B cell (primary cell): ENCODE measurements around the gene MAU2. TPM values are rescaled to one million over a fixed set of nuclear protein-coding genes. Genes with fewer than 3 reads are reported as not detected.

Experiments used
- ATAC-seq: fragments of 200-7000 bp; cut with Tn5 transposase; one replicate; pipeline ENCODE4 v1.10.0; 2021; ENCODE audit warnings: low read depth, mild to moderate bottlenecking, moderate number of reproducible peaks, moderate library complexity
- CTCF ChIA-PET: fragments of 350-600 bp; sonication (Branson Sonifier 250); formaldehyde crosslinking; loops from one replicate; lab custom pipeline; 2021; ENCODE audit warnings: antibody characterized with exemption, inconsistent platforms; lab: Charles Lee
- POLR2A ChIA-PET: fragments of 350-600 bp; sonication (Branson Sonifier 250); formaldehyde crosslinking; loops from one replicate; lab custom pipeline; 2021; ENCODE audit warnings: antibody characterized with exemption; lab: Charles Lee
- DNase-seq: peaks from one replicate; pipeline ENCODE4 v3.0.0; 2013
- H2AFZ ChIP-seq: 2 replicates; pipeline ENCODE4 v1.6.1; 2012; ENCODE audit warnings: mild to moderate bottlenecking, low read depth, low read length; ENCODE audit not compliant: insufficient read depth, poor library complexity, severe bottlenecking
- H3K27ac ChIP-seq, 2 donors: 1 replicate in 1 of 2; 2 replicates in 1 of 2; pipeline ENCODE4 v1.5.1; 2012 to 2013; ENCODE audit warnings: low read length in 2 of 2, mild to moderate bottlenecking in 2 of 2, moderate library complexity in 1 of 2
- H3K27me3 ChIP-seq, 4 experiments: fragments of 200-600 bp in 1 of 4; sonication (generic) in 1 of 4; replicated peaks in 1 of 4; 1 replicate in 2 of 4; 2 replicates in 2 of 4; pipeline versions ENCODE4 v1.6.1 to v1.7.0; 2013 to 2016; ENCODE audit warnings: low read length in 3 of 4, mild to moderate bottlenecking in 2 of 4, mixed read lengths in 1 of 4, moderate library complexity in 1 of 4; ENCODE audit not compliant: insufficient read depth in 4 of 4, control insufficient read depth in 3 of 4; ENCODE audit errors: control extremely low read depth in 1 of 4
- H3K36me3 ChIP-seq, 2 experiments: replicated peaks in 1 of 2; 1 replicate in 1 of 2; 2 replicates in 1 of 2; pipeline versions ENCODE4 v1.6.1 to v1.7.1; 2013; ENCODE audit warnings: low read length in 1 of 2; ENCODE audit not compliant: insufficient read depth in 2 of 2, control insufficient read depth in 1 of 2; ENCODE audit errors: control extremely low read depth in 1 of 2, extremely low read depth in 1 of 2
- H3K4me1 ChIP-seq, 2 donors: fragments of 200-600 bp in 1 of 2; sonication (generic) in 1 of 2; 1 replicate in 1 of 2; 2 replicates in 1 of 2; pipeline versions ENCODE4 v1.5.1 to v1.6.1; 2013 to 2017; ENCODE audit warnings: low read length in 2 of 2; ENCODE audit not compliant: control insufficient read depth in 2 of 2, insufficient read depth in 2 of 2
- H3K4me2 ChIP-seq: replicated peaks from 2 replicates; pipeline ENCODE3; 2012; ENCODE audit warnings: mild to moderate bottlenecking, low read depth, low read length; ENCODE audit not compliant: poor library complexity, severe bottlenecking
- H3K4me3 ChIP-seq, 5 experiments: fragments of 200-600 bp in 1 of 5; sonication (generic) in 1 of 5; 1 replicate in 3 of 5; 2 replicates in 2 of 5; pipeline versions ENCODE4 v1.5.1 to v1.7.0; 2011 to 2016; ENCODE audit warnings: low read length in 4 of 5, mild to moderate bottlenecking in 4 of 5, low read depth in 2 of 5, control low read depth in 1 of 5, moderate library complexity in 1 of 5; ENCODE audit not compliant: insufficient read depth in 1 of 5; ENCODE audit errors: control extremely low read depth in 1 of 5, extremely low read depth in 1 of 5
- H3K79me2 ChIP-seq: fragments of 200-600 bp; sonication (generic); one replicate; pipeline ENCODE4 v1.6.0; 2016; ENCODE audit warnings: low read length; ENCODE audit not compliant: control insufficient read depth, insufficient read depth
- H3K9ac ChIP-seq: fragments of 200-600 bp; sonication (generic); 2 replicates; pipeline ENCODE4 v1.6.1; 2017; ENCODE audit warnings: mild to moderate bottlenecking, low read length, moderate library complexity
- H3K9me3 ChIP-seq, 3 donors: one replicate each; pipeline versions ENCODE4 v1.6.1 to v1.7.1; 2013; ENCODE audit warnings: low read length in 2 of 3; ENCODE audit not compliant: control insufficient read depth in 2 of 3, insufficient read depth in 1 of 3; ENCODE audit errors: control extremely low read depth in 1 of 3
- H4K20me1 ChIP-seq: 2 replicates; pipeline ENCODE4 v1.6.0; 2012; ENCODE audit warnings: mild to moderate bottlenecking, low read length; ENCODE audit not compliant: insufficient read depth, control insufficient read depth, poor library complexity, severe bottlenecking
- H3K27ac Mint-ChIP-seq: one replicate; pipeline ENCODE4 v1.8.0; 2021; ENCODE audit warnings: mixed read lengths
- H3K27me3 Mint-ChIP-seq: one replicate; pipeline ENCODE4 v1.8.0; 2021; ENCODE audit warnings: mixed read lengths
- H3K4me1 Mint-ChIP-seq: one replicate; pipeline ENCODE4 v1.8.0; 2021; ENCODE audit warnings: mixed read lengths
- H3K4me3 Mint-ChIP-seq: one replicate; pipeline ENCODE4 v1.8.0; 2021; ENCODE audit warnings: mixed read lengths
- H3K9me3 Mint-ChIP-seq: one replicate; pipeline ENCODE4 v1.8.0; 2022; ENCODE audit warnings: mixed read lengths; ENCODE audit not compliant: insufficient read depth
- EZH2 ChIP-seq: IDR thresholded peaks from 2 replicates; pipeline ENCODE4 v1.6.1; 2012; ENCODE audit warnings: borderline replicate concordance, low read depth, mild to moderate bottlenecking, moderate library complexity, low read length; ENCODE audit not compliant: insufficient read depth, poor library complexity, severe bottlenecking
- WGBS: methylation state at CpG from one replicate; pipeline ENCODE4 v1.1.5; 2013; ENCODE audit warnings: missing lambda C conversion rate; ENCODE audit not compliant: insufficient coverage; 5-methylcytosine and 5-hydroxymethylcytosine counted together
- intact Hi-C: fragments of 100-400 bp; cut with micrococcal nuclease; formaldehyde crosslinking; loops from one replicate; pipeline ENCODE4 v1.10.0; 2022
- polyA plus RNA-seq: library from polyadenylated mRNA; depleted of rRNA; stranded (reverse); fragments of >200 nt; gene quantifications from 2 replicates; pipeline ENCODE4 v1.2.3, GENCODE V29; 2012
- total RNA-seq, 2 donors: library from RNA; stranded (reverse); fragments of 120-200 nt in 1 of 2; gene quantifications; 1 replicate in 1 of 2; 2 replicates in 1 of 2; pipeline versions ENCODE4 v1.2.3 to v1.2.4, GENCODE V29; 2013 to 2022
- TF ChIP-seq, protein P1 (sequence below): fragments of 200-600 bp; IDR thresholded peaks from one replicate; pipeline ENCODE4 v1.8.0; 2022; ENCODE audit warnings: antibody characterized with exemption, mild to moderate bottlenecking

Gene MAU2
- total and polyA plus RNA-seq, 2 donors (not counting 1 experiment from before 2014, with no cell fraction given) = 87.7 to 199 TPM

DNA sequence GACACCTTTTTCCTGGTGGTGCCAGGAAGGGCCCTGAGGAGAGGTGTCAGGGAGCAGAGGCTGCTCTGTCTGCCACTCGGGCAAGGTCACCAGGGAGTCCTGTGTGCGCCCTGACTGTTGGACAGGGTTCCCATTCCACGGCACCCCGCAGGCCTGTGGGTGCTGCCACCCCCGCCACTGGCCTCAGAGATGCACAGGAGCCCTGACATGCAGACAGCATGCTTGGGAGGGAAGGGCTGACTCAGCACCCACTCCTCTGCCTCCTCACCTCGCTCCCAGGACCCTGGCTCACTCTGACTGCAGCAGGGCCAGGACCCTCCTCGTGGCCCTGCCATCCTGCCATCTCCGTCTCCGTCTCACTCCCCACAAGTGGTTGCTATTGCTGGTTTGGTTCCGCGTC lies 25.3 kb downstream of the MAU2 start:
- ATAC-seq (no peak), DNase-seq (no peak)
- Histone ChIP-seq H4K20me1 (no peaks in the 10 kb centered on the region), H3K4me3 (no peak overlapping the region), H3K36me3 (peaks cover 0 to 88% of the 10 kb centered on the region in 2 experiments), H3K27me3 (no peaks in the 10 kb centered on the region), H3K27ac (no peak overlapping the region), H3K4me1 (no peaks in the 10 kb centered on the region), H2AFZ (no peak overlapping the region), H3K9ac (no peak overlapping the region), H3K4me2 (no peak overlapping the region), H3K9me3 (no peaks in the 10 kb centered on the region), H3K79me2 (peaks cover 7% of the 10 kb centered on the region)
- intact Hi-C loops = no loop called here
- Mint-ChIP-seq H3K4me1 (no peaks in the 10 kb centered on the region), H3K9me3 (no peaks in the 10 kb centered on the region), H3K27me3 (no peaks in the 10 kb centered on the region), H3K27ac (no peak overlapping the region), H3K4me3 (no peak overlapping the region)
- WGBS = over 99% methylated on average over 11 of the region's 11 CpGs
- POLR2A ChIA-PET = no interaction called here
- no peak for TF ChIP-seq EZH2
- TF ChIP-seq, protein P1, sequence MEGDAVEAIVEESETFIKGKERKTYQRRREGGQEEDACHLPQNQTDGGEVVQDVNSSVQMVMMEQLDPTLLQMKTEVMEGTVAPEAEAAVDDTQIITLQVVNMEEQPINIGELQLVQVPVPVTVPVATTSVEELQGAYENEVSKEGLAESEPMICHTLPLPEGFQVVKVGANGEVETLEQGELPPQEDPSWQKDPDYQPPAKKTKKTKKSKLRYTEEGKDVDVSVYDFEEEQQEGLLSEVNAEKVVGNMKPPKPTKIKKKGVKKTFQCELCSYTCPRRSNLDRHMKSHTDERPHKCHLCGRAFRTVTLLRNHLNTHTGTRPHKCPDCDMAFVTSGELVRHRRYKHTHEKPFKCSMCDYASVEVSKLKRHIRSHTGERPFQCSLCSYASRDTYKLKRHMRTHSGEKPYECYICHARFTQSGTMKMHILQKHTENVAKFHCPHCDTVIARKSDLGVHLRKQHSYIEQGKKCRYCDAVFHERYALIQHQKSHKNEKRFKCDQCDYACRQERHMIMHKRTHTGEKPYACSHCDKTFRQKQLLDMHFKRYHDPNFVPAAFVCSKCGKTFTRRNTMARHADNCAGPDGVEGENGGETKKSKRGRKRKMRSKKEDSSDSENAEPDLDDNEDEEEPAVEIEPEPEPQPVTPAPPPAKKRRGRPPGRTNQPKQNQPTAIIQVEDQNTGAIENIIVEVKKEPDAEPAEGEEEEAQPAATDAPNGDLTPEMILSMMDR = no peak
- CTCF ChIA-PET = interaction anchor here (1.8 kb wide), 1 partner anchor 18 kb away, joined by 4 read pairs; no protein-coding TSS in a partner anchor

DNA sequence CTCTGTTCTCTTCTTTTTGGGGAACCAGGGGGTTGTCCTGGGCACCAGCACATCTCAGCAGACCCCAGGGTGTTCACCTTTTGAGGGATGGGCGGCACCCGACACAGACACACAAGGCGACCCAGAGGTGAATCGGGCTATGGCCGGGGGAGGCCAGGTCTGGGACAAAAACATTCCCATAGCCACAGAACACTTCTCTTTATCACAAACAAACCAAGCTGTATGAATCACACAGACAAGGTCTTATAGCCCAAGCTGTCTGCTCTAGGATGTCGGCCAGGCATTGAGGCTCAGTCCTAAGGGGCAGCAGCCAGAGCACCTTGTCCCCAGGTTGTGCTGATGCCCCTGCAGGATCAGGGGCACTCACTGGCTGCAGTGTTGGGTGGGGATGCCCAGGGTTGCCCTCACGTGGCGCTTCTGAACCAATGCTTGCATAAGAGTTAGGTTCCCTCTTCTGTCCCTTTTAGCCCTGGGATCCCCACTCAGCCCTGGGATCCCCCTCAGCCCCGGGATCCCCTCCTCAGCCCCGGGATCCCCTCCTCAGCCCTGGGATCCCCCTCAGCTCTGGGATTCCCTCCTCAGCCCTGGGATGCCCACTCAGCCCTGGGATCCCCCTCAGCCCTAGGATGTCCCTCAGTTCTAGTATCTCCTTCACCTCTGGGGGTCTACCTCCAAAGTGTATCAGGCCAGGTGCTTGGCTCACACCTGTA lies 26.9 kb downstream of the MAU2 start:
- WGBS = 90% methylated on average over 10 of the region's 10 CpGs
- H3K4me2 ChIP-seq = no peak overlapping the region
- H3K4me1 ChIP-seq = no peaks in the 10 kb centered on the region
- no peaks in the 10 kb centered on the region for H4K20me1 ChIP-seq
- Mint-ChIP-seq H3K27me3 (no peaks in the 10 kb centered on the region), H3K4me3 (no peak overlapping the region), H3K4me1 (no peaks in the 10 kb centered on the region), H3K9me3 (no peaks in the 10 kb centered on the region), H3K27ac (no peak overlapping the region)
- no peak overlapping the region for H3K9ac ChIP-seq
- H3K27ac ChIP-seq = no peak overlapping the region
- H3K27me3 ChIP-seq = no peaks in the 10 kb centered on the region
- intact Hi-C loops = no loop called here
- ATAC-seq (no peak), DNase-seq (no peak)
- H3K36me3 ChIP-seq = peaks cover 0 to 88% of the 10 kb centered on the region in 2 experiments
- H3K79me2 ChIP-seq = peaks cover 7% of the 10 kb centered on the region
- H3K9me3 ChIP-seq = no peaks in the 10 kb centered on the region
- H2AFZ ChIP-seq = no peak overlapping the region
- POLR2A ChIA-PET = no interaction called here
- CTCF ChIA-PET = interaction anchor here (1.8 kb wide), 1 partner anchor 17 kb away, joined by 4 read pairs; no protein-coding TSS in a partner anchor
- no peak overlapping the region for H3K4me3 ChIP-seq
- TF ChIP-seq, protein P1 = no peak
- TF ChIP-seq EZH2 = no peak
